ENCODE results near the gene SLC1A2.

The SLC1A2 gene

GRCh38 chr11:35412285-35412684 is 7.1 kb downstream of the SLC1A2 start:
- DNase-seq = no peak

GRCh38 chr11:35407041-35407440 is 12.3 kb downstream of the SLC1A2 start:
- no peak for DNase-seq

GRCh38 chr11:35404388-35404775 is 15.0 kb downstream of the SLC1A2 start:
- no peak for DNase-seq

- no peak for DNase-seq
Measured at GRCh38 chr11:35403765-35404387, 15.5 kb downstream of the SLC1A2 start.

GRCh38 chr11:35402751-35403660 is 16.4 kb downstream of the SLC1A2 start:
- DNase-seq = no peak

GRCh38 chr11:35398881-35399280 is 20.5 kb downstream of the SLC1A2 start:
- DNase-seq = no peak

GRCh38 chr11:35394941-35395340 is 24.4 kb downstream of the SLC1A2 start:
- no peak for DNase-seq

GRCh38 chr11:35393098-35393497 is 26.3 kb downstream of the SLC1A2 start:
- DNase-seq = no peak

- peak; percentile 84 to 91 for DNase-seq
Measured at GRCh38 chr11:35391922-35392688, 27.3 kb downstream of the SLC1A2 start.

GRCh38 chr11:35390737-35391682 is 28.3 kb downstream of the SLC1A2 start:
- DNase-seq = peak in 1 of 2 experiments; percentile 46

- peak; percentile 19 to 30 for DNase-seq
Measured at GRCh38 chr11:35389897-35390465, 29.4 kb downstream of the SLC1A2 start.

- DNase-seq = no peak
Measured at GRCh38 chr11:35389112-35389511, 30.2 kb downstream of the SLC1A2 start.

- DNase-seq = no peak
Measured at GRCh38 chr11:35388061-35388460, 31.3 kb downstream of the SLC1A2 start.

- no peak for DNase-seq
Measured at GRCh38 chr11:35387111-35387982, 32.0 kb downstream of the SLC1A2 start.

GRCh38 chr11:35383953-35384352 is 35.4 kb downstream of the SLC1A2 start:
- no peak for DNase-seq

- no peak for DNase-seq
Measured at GRCh38 chr11:35381709-35382322, 37.5 kb downstream of the SLC1A2 start.

GRCh38 chr11:35380603-35381002 is 38.8 kb downstream of the SLC1A2 start:
- no peak for DNase-seq

GRCh38 chr11:35377262-35377661 is 42.1 kb downstream of the SLC1A2 start:
- no peak for DNase-seq

GRCh38 chr11:35376613-35377012 is 42.7 kb downstream of the SLC1A2 start:
- no peak for DNase-seq

- DNase-seq = no peak
Measured at GRCh38 chr11:35376118-35376510, 43.2 kb downstream of the SLC1A2 start.
